KBM-7 (cell line): ENCODE results near the gene NAALADL2.

Source experiments
- DNase-seq: peaks from one replicate; pipeline ENCODE4 v3.0.0-alpha.2; 2015
- in situ Hi-C: fragments of 300-500 bp; cut with MboI; formaldehyde crosslinking; loops from 2 replicates; pipeline ENCODE4 v1.14.3; 2020; ENCODE audit warnings: low sequenced_read_pairs, low pct_unique_long_range_greater_than_20kb, mixed read lengths

Gene NAALADL2

GRCh38 chr3:174883881-174884675, 24.9 kb downstream of the NAALADL2 start:
- DNase-seq, result no peak
- in situ Hi-C loops, result no loop called here

- in situ Hi-C loops, result no loop called here
- no peak for DNase-seq
These were observed 25.8 kb downstream of the NAALADL2 start for GRCh38 chr3:174884776-174885568.

GRCh38 chr3:174891524-174892203, 32.5 kb downstream of the NAALADL2 start:
- no peak for DNase-seq
- in situ Hi-C loops, result no loop called here

- DNase-seq, result no peak
- in situ Hi-C loops, result no loop called here
These were observed 47.9 kb downstream of the NAALADL2 start for GRCh38 chr3:174907027-174907426.

- DNase-seq, result no peak
- in situ Hi-C loops, result no loop called here
These were observed 48.7 kb downstream of the NAALADL2 start for GRCh38 chr3:174907628-174908407.

- DNase-seq, result no peak
- in situ Hi-C loops, result no loop called here
These were observed 72.6 kb downstream of the NAALADL2 start for GRCh38 chr3:174931473-174932353.

GRCh38 chr3:174936590-174936989, 77.5 kb downstream of the NAALADL2 start:
- in situ Hi-C loops, result no loop called here
- no peak for DNase-seq

- no peak for DNase-seq
- in situ Hi-C loops, result no loop called here
These were observed 78.3 kb downstream of the NAALADL2 start for GRCh38 chr3:174937478-174937877.

- DNase-seq, result no peak
- in situ Hi-C loops, result no loop called here
These were observed 79.0 kb downstream of the NAALADL2 start for GRCh38 chr3:174938102-174938501.

- in situ Hi-C loops, result no loop called here
- no peak for DNase-seq
These were observed 81.0 kb downstream of the NAALADL2 start for GRCh38 chr3:174940151-174940550.

- in situ Hi-C loops, result no loop called here
- DNase-seq, result no peak
These were observed 86.1 kb downstream of the NAALADL2 start for GRCh38 chr3:174945276-174945675.

GRCh38 chr3:174945951-174946350, 86.8 kb downstream of the NAALADL2 start:
- DNase-seq, result no peak

GRCh38 chr3:174949523-174949922, 90.4 kb downstream of the NAALADL2 start:
- DNase-seq, result no peak
- in situ Hi-C loops, result no loop called here

More at GRCh38 chr3:174945951-174946350, 86.8 kb downstream of the NAALADL2 start:
- in situ Hi-C loops, result no loop called here

GRCh38 chr3:174951034-174951433, 91.9 kb downstream of the NAALADL2 start:
- DNase-seq, result no peak
- in situ Hi-C loops, result no loop called here

GRCh38 chr3:174951498-174952005, 92.4 kb downstream of the NAALADL2 start:
- no peak for DNase-seq
- in situ Hi-C loops, result no loop called here

- in situ Hi-C loops, result no loop called here
These were observed 93.9 kb downstream of the NAALADL2 start for GRCh38 chr3:174953068-174953467.

GRCh38 chr3:174955513-174956016, 96.4 kb downstream of the NAALADL2 start:
- in situ Hi-C loops, result no loop called here
- DNase-seq, result no peak

More at GRCh38 chr3:174953068-174953467, 93.9 kb downstream of the NAALADL2 start:
- no peak for DNase-seq

GRCh38 chr3:174957081-174957480, 97.9 kb downstream of the NAALADL2 start:
- in situ Hi-C loops, result no loop called here
- no peak for DNase-seq
